Kidney epithelial cell (primary cell): ENCODE measurements around the gene RIMS1. TPM values are rescaled to one million over a fixed set of nuclear protein-coding genes. Genes with fewer than 3 reads are reported as not detected.

ENCODE experiments used
- DNase-seq: peaks from one replicate; pipeline ENCODE4 v3.0.0-alpha.2; 2010; ENCODE audit warnings: low read depth
- H3K27me3 ChIP-seq: 2 replicates; pipeline ENCODE4 v1.6.0; 2011; ENCODE audit warnings: low read length; ENCODE audit not compliant: control insufficient read depth, insufficient read depth
- H3K36me3 ChIP-seq: 2 replicates; pipeline ENCODE4 v1.5.1; 2011; ENCODE audit warnings: low read length; ENCODE audit not compliant: control insufficient read depth, insufficient read depth
- H3K4me3 ChIP-seq: 2 replicates; pipeline ENCODE4 v1.5.1; 2011; ENCODE audit warnings: low read depth, mild to moderate bottlenecking, control low read depth, low read length
- total RNA-seq: library from RNA; depleted of rRNA; stranded (reverse); fragments of >200 nt; gene quantifications from 2 replicates; pipeline ENCODE4 v1.2.3, GENCODE V29; 2015
- TF ChIP-seq, protein P1 (sequence below): IDR thresholded peaks from 2 replicates; pipeline ENCODE4 v1.5.1; 2011; ENCODE audit warnings: mild to moderate bottlenecking, moderate library complexity, low read length, control low read depth, inconsistent platforms; ENCODE audit not compliant: insufficient read depth, poor library complexity, severe bottlenecking

The RIMS1 gene
- total RNA-seq, 1 donor from 2014 or later, result 0.38 TPM

DNA sequence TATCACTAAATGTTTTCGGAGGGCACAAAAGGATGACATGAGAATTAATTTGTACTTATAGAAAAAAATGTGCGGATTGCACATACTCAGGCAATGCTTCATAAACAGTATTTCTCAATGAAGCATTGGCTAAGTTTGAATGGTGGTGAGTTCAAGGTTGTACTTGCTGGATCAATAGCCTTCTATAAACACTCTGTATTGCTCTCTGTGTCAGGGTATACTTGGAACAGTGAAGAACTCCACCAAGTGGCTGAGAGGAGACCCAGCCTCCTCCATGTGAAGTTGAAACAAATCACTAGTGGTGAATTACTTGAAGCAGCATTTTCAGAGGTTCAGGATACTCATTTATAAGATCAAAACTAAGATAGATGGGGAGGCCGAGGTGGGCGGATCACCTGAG, 360.6 kb downstream of the RIMS1 start:
- TF ChIP-seq, protein P1, sequence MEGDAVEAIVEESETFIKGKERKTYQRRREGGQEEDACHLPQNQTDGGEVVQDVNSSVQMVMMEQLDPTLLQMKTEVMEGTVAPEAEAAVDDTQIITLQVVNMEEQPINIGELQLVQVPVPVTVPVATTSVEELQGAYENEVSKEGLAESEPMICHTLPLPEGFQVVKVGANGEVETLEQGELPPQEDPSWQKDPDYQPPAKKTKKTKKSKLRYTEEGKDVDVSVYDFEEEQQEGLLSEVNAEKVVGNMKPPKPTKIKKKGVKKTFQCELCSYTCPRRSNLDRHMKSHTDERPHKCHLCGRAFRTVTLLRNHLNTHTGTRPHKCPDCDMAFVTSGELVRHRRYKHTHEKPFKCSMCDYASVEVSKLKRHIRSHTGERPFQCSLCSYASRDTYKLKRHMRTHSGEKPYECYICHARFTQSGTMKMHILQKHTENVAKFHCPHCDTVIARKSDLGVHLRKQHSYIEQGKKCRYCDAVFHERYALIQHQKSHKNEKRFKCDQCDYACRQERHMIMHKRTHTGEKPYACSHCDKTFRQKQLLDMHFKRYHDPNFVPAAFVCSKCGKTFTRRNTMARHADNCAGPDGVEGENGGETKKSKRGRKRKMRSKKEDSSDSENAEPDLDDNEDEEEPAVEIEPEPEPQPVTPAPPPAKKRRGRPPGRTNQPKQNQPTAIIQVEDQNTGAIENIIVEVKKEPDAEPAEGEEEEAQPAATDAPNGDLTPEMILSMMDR, result no peak
- Histone ChIP-seq H3K27me3 (no peaks in the 10 kb centered on the region), H3K36me3 (no peaks in the 10 kb centered on the region), H3K4me3 (no peak overlapping the region)
- no peak for DNase-seq

DNA sequence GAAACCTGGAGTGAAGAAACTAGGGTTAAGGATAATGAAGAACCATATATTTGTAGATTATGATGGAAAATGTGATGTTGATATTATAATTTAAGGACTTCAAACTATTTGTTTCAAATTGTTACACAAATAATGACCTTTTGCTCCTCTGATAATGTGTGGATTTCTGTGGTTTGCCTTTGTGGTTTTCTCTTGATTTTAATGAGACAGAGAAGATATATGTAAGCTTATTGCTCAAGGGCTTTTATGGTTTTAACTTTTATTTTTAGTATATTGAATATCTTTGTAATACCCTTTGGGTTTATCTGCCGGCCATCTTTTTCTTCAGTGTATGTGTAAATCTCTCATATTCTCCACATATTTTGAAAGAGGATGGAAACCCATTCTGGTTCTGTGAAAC, 362.3 kb downstream of the RIMS1 start:
- no peak overlapping the region for H3K4me3 ChIP-seq
- H3K27me3 ChIP-seq, result no peaks in the 10 kb centered on the region
- TF ChIP-seq, protein P1, result no peak
- no peaks in the 10 kb centered on the region for H3K36me3 ChIP-seq
- no peak for DNase-seq

DNA sequence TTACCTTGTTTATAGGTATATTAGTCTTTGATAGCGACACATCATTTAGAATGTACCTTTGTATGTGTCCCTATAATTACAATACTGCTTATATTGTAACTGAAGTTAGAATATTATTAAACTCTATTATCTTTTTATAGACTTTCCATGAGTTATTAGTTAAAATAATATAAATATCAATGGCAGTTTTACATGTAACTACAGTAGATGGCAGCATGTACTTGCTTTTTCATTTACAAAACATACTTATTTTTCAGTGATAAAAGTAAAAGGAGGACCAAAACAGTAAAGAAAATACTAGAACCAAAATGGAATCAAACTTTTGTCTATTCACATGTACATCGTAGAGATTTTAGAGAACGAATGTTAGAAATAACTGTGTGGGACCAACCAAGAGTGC, 364.3 kb downstream of the RIMS1 start:
- TF ChIP-seq, protein P1, result no peak
- Histone ChIP-seq H3K4me3 (no peak overlapping the region), H3K27me3 (no peaks in the 10 kb centered on the region), H3K36me3 (no peaks in the 10 kb centered on the region)
- no peak for DNase-seq

DNA sequence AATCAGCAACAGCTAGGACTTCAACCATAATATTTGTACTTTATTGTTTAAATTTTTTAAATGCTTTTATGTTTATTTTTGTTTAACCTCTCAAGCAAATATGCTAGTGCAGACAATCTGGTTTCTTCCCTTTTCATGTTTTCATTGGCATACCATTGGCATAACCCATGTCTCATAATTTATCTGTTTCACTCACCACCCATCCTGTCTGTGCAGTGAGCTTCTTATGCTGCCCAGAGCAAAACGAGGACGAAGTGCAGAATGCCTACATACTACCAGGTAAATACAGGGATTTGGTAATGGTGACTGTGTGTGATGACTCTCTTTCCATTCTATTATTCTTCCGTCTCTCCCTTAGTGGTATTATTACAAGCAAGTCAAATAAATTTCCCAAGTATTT, 374.1 kb downstream of the RIMS1 start:
- Histone ChIP-seq H3K36me3 (no peaks in the 10 kb centered on the region), H3K4me3 (no peak overlapping the region), H3K27me3 (no peaks in the 10 kb centered on the region)
- DNase-seq, result no peak
- TF ChIP-seq, protein P1, result no peak

DNA sequence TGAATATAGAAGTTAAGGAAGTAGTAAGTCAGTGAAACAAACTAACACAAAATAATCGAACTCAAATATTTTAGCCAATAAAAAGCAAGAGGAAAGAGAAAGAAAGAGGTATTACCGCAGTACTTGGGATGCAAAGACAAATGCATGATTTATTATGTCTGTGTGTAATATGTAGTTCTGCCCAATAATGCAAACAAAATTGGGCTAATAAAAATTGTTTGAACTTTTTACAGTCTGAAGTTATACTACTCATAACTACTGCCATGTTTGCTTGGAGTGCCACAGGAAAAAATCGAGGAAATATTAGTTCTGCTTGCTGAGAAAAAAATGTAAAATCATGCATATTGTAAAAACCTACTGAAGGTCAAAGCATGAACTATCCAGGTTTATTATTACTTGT, 375.2 kb downstream of the RIMS1 start:
- H3K36me3 ChIP-seq, result no peaks in the 10 kb centered on the region
- no peak for DNase-seq
- TF ChIP-seq, protein P1, result no peak
- H3K27me3 ChIP-seq, result no peaks in the 10 kb centered on the region
- H3K4me3 ChIP-seq, result no peak overlapping the region

DNA sequence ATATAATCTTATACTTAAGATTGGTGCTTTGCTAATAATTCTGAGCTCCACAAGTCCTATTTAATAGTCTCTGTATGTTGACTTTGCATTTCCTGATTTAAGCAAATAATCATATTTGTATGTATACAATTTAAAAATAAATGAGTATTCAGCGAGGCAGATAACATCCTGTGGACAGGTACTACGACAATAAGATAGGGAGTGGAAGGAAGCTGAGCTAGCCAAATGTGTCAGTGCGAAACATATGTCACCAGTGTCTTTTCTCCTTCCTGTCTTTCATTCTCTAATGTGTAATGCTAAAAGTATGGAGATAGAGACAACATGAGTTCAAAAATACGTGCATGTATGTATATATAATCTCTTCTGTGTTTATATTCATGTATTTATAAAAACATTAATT, 375.9 kb downstream of the RIMS1 start:
- no peaks in the 10 kb centered on the region for H3K36me3 ChIP-seq
- H3K4me3 ChIP-seq, result no peak overlapping the region
- no peaks in the 10 kb centered on the region for H3K27me3 ChIP-seq
- TF ChIP-seq, protein P1, result no peak
- DNase-seq, result no peak
